Caco-2 (cell line): ENCODE data around the gene DNAAF8. TPM values are rescaled to one million over a fixed set of nuclear protein-coding genes. Genes with fewer than 3 reads are reported as not detected.

Source experiments
- BruUV-seq: library from RNA; stranded (reverse); fragments of 400-500 nt; replicated peaks from 2 replicates; lab custom pipeline; 2021; lab: Mats Ljungman, UMichigan
- CTCF ChIA-PET: fragments of 300-600 bp; sonication (Branson Sonifier 250); formaldehyde crosslinking; loops from one replicate; lab custom pipeline; 2022; ENCODE audit warnings: antibody characterized with exemption; lab: Charles Lee
- POLR2A ChIA-PET: fragments of 300-600 bp; sonication (Branson Sonifier 250); formaldehyde crosslinking; loops from one replicate; lab custom pipeline; 2022; ENCODE audit warnings: antibody characterized with exemption; lab: Charles Lee
- DNase-seq, 2 experiments: peaks; one replicate each; pipeline versions ENCODE4 v3.0.0 to v3.0.0-alpha.2; 2020 to 2022
- H3K27me3 ChIP-seq: replicated peaks from 2 replicates; pipeline ENCODE4 v1.6.0; 2011; ENCODE audit warnings: low read length; ENCODE audit not compliant: control insufficient read depth, insufficient read depth
- H3K36me3 ChIP-seq: 2 replicates; pipeline ENCODE4 v1.5.1; 2011; ENCODE audit warnings: low read length; ENCODE audit not compliant: control insufficient read depth, insufficient read depth
- H3K4me1 ChIP-seq: fragments of 250-450 bp; sonication (Bioruptor Pico); 2 replicates; pipeline ENCODE4 v1.5.1; 2020; ENCODE audit warnings: mild to moderate bottlenecking
- H3K4me3 ChIP-seq: 2 replicates; pipeline ENCODE4 v1.5.1; 2011; ENCODE audit warnings: low read depth, mild to moderate bottlenecking, control low read depth, low read length
- H3K9me3 ChIP-seq: fragments of 250-450 bp; sonication (Bioruptor Pico); 2 replicates; pipeline ENCODE4 v1.5.1; 2020; ENCODE audit warnings: mild to moderate bottlenecking, moderate library complexity
- H3K27ac Mint-ChIP-seq: one replicate; pipeline ENCODE4 v1.8.0; 2022; ENCODE audit warnings: mixed read lengths; ENCODE audit not compliant: unreplicated experiment
- H3K27me3 Mint-ChIP-seq: one replicate; pipeline ENCODE4 v1.8.0; 2022; ENCODE audit warnings: mixed read lengths; ENCODE audit not compliant: insufficient read depth, unreplicated experiment
- H3K36me3 Mint-ChIP-seq: one replicate; pipeline ENCODE4 v1.8.0; 2022; ENCODE audit warnings: mild to moderate bottlenecking, mixed read lengths; ENCODE audit not compliant: insufficient read depth, unreplicated experiment
- H3K4me1 Mint-ChIP-seq: one replicate; pipeline ENCODE4 v1.8.0; 2022; ENCODE audit warnings: low read depth, mixed read lengths; ENCODE audit not compliant: unreplicated experiment
- H3K4me3 Mint-ChIP-seq: one replicate; pipeline ENCODE4 v1.8.0; 2022; ENCODE audit warnings: mild to moderate bottlenecking, moderate library complexity, mixed read lengths; ENCODE audit not compliant: unreplicated experiment
- H3K9me3 Mint-ChIP-seq: one replicate; pipeline ENCODE4 v1.8.0; 2022; ENCODE audit warnings: mixed read lengths; ENCODE audit not compliant: unreplicated experiment
- CTCF ChIP-seq, 2 experiments: fragments of 200-600 bp in 1 of 2; IDR thresholded peaks; 1 replicate in 1 of 2; 2 replicates in 1 of 2; pipeline versions ENCODE4 v1.5.1 to v1.8.0; 2011 to 2022; ENCODE audit warnings: antibody characterized with exemption in 1 of 2, control low read depth in 1 of 2, inconsistent platforms in 1 of 2, low read depth in 1 of 2, low read length in 1 of 2, mild to moderate bottlenecking in 1 of 2, moderate library complexity in 1 of 2; ENCODE audit not compliant: insufficient read depth in 1 of 2, severe bottlenecking in 1 of 2, unreplicated experiment in 1 of 2
- intact Hi-C: fragments of 100-400 bp; cut with micrococcal nuclease; formaldehyde crosslinking; loops from one replicate; pipeline ENCODE4 v1.10.0; 2022; ENCODE audit not compliant: unreplicated experiment
- total RNA-seq: library from RNA; stranded (reverse); gene quantifications from 2 replicates; pipeline ENCODE4 v1.2.3, GENCODE V29; 2022

Gene DNAAF8
- total RNA-seq, 1 experiment from 2014 or later, result 0.54 TPM

- Mint-ChIP-seq H3K4me1 (no peaks in the 10 kb centered on the region), H3K27ac (peak within 1 kb of the TSS; percentile 63), H3K27me3 (no peaks in the 10 kb centered on the region), H3K9me3 (no peaks in the 10 kb centered on the region), H3K36me3 (peaks cover 38% of the 10 kb centered on the region), H3K4me3 (peak within 1 kb of the TSS; percentile 76)
- H3K27me3 ChIP-seq, result no peaks in the 10 kb centered on the region
- no peak for TF ChIP-seq CTCF (IDR thresholded peaks at IDR 0.05; ENCODE audit: insufficient read depth in 1 of 2, low read depth in 1 of 2, low read length in 1 of 2, severe bottlenecking in 1 of 2, unreplicated experiment in 1 of 2)
- H3K9me3 ChIP-seq, result no peaks in the 10 kb centered on the region
- peak; percentile 92 to 97 for DNase-seq
- H3K4me3 ChIP-seq, result peak within 1 kb of the TSS; percentile 100
- H3K36me3 ChIP-seq, result no peaks in the 10 kb centered on the region; the same call in 1 of the 2 replicates
- intact Hi-C loops, result loop anchor here (2.0 to 5.0 kb wide), 3 partner anchors 73 to 263 kb away; partner anchors contain the start of genes ROGDI and ZNF500
- no TSS peak for BruUV-seq
- ChIA-PET POLR2A (interaction anchor here (2.1 kb wide), 1 partner anchor 41 kb away, joined by 11 read pairs; the partner anchor contains the start of genes ANKS3 and DNAAF8), CTCF (interaction anchor here (1.1 to 2.0 kb wide), 2 partner anchors 41 to 95 kb away, joined by 3 to 6 read pairs; partner anchors contain the start of genes ANKS3, DNAAF8 and SEPTIN12)
- H3K4me1 ChIP-seq, result 0 out of 2 replicates have a peak, but pooled peaks cover 6% of the 10 kb centered on the region
Observed at GRCh38 chr16:4693296-4693955, 40.9 kb upstream of the DNAAF8 start, which contains the start of gene NUDT16L1. Gene NUDT16L1 (plus strand): TSS chr16:4693562. CDS start chr16:4693727, 165 bp downstream.

GRCh38 chr16:4693956-4694641 is 40.2 kb upstream of the DNAAF8 start:
- Histone ChIP-seq H3K9me3 (no peaks in the 10 kb centered on the region), H3K36me3 (no peaks in the 10 kb centered on the region; the same call in 1 of the 2 replicates), H3K4me3 (peak overlapping the region; percentile 100), H3K27me3 (no peaks in the 10 kb centered on the region), H3K4me1 (0 out of 2 replicates have a peak, but pooled peaks cover 6% of the 10 kb centered on the region)
- Mint-ChIP-seq H3K4me1 (no peaks in the 10 kb centered on the region), H3K4me3 (peak overlapping the region; percentile 76), H3K36me3 (peaks cover 42% of the 10 kb centered on the region), H3K27me3 (no peaks in the 10 kb centered on the region), H3K9me3 (no peaks in the 10 kb centered on the region), H3K27ac (peak overlapping the region; percentile 63)
- ChIA-PET POLR2A (interaction anchor here (2.1 kb wide), 1 partner anchor 40 kb away, joined by 11 read pairs; the partner anchor contains the start of genes ANKS3 and DNAAF8), CTCF (interaction anchor here (1.1 to 2.0 kb wide), 2 partner anchors 40 to 94 kb away, joined by 3 to 6 read pairs; partner anchors contain the start of genes ANKS3, DNAAF8 and SEPTIN12)
- intact Hi-C loops, result loop anchor here (2.0 to 5.0 kb wide), 3 partner anchors 73 to 263 kb away; partner anchors contain the start of genes ROGDI and ZNF500
- TF ChIP-seq CTCF (IDR thresholded peaks at IDR 0.05; ENCODE audit: insufficient read depth in 1 of 2, low read depth in 1 of 2, low read length in 1 of 2, severe bottlenecking in 1 of 2, unreplicated experiment in 1 of 2), result no peak
- TSS peak; percentile 18 for BruUV-seq
- DNase-seq, result peak; percentile 49 to 64
